KOPT-K1 (cell line): ENCODE measurements around the gene FOXC2.

Source experiments
- H3K27ac ChIP-seq: fragments of 200-600 bp; sonication (generic); 2 replicates; pipeline ENCODE4 v1.5.1; 2016; ENCODE audit warnings: antibody characterized with exemption, mild to moderate bottlenecking, low read depth, low read length; ENCODE audit not compliant: poor library complexity, severe bottlenecking
- H3K36me3 ChIP-seq: fragments of 200-600 bp; sonication (generic); 2 replicates; pipeline ENCODE4 v1.5.1; 2017; ENCODE audit warnings: antibody characterized with exemption, mild to moderate bottlenecking, low read length, moderate library complexity; ENCODE audit not compliant: insufficient read depth
- H3K9me3 ChIP-seq: fragments of 200-600 bp; sonication (generic); 2 replicates; pipeline ENCODE4 v1.5.1; 2017; ENCODE audit warnings: antibody characterized with exemption, low read length, mild to moderate bottlenecking; ENCODE audit not compliant: insufficient read depth, poor library complexity, severe bottlenecking

Gene FOXC2

GRCh38 chr16:86542756-86543750, 23.6 kb upstream of the FOXC2 start:
- H3K27ac ChIP-seq = no peak overlapping the region
- H3K36me3 ChIP-seq = peaks cover 57% of the 10 kb centered on the region; the same call in 1 of the 2 replicates
- no peaks in the 10 kb centered on the region for H3K9me3 ChIP-seq

- Histone ChIP-seq H3K36me3 (peaks cover 42% of the 10 kb centered on the region; the same call in 1 of the 2 replicates), H3K9me3 (no peaks in the 10 kb centered on the region), H3K27ac (no peak overlapping the region)
Measured at GRCh38 chr16:86545481-86545880, 21.1 kb upstream of the FOXC2 start.

DNA sequence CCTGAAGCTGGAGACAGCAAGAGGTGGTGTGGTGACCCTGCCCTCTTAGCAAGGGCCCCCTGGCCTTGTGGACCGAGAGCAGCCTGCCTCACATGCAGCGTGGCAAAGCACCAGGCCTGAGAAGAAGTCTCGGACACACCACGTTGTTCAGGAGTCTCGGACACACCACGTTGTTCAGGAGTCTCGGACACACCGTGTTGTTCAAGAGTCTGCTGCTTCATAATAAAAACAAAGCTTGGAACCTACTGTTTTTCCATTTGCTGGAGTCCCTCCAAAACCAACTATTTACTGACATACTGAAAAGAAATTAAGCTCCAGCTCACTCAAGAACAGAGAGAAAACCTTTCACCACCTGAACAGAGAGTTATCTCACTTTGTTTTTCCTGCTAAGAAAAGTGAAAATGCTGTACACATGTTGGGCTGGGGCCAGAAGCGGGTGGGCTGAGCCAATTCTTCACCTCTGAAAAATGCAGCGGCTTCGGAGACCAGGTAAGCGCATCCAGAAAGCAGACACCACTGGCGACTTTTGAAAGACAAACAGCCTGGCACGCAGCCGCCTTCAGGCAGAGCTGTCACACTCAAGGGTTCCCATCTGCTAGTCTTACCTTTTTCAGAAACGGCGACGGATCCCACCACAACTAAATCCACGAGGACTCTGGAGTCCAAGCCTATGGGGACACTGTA, 20.5 kb upstream of the FOXC2 start:
- H3K9me3 ChIP-seq = no peaks in the 10 kb centered on the region
- H3K36me3 ChIP-seq = peaks cover 37% of the 10 kb centered on the region; the same call in 1 of the 2 replicates
- no peak overlapping the region for H3K27ac ChIP-seq

DNA sequence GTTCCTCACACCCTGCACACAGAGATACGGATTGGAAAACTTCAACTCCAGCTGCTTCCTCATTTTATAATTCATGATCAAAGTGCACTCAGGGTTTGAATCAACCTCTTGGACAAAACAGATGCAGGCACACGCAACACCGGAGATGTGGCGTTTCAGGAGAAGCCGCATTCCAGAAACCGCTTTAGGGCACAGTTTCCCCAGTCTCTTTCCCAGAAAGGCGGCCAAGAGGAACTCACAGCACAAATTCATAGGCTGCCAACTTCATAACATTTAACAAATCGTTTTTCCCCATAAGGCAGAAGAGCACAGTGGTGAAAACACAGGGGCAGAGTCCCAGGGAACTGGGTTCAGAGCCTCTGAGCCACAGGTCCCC, 20.0 kb upstream of the FOXC2 start:
- Histone ChIP-seq H3K9me3 (no peaks in the 10 kb centered on the region), H3K36me3 (peaks cover 36% of the 10 kb centered on the region; the same call in 1 of the 2 replicates), H3K27ac (no peak overlapping the region)

GRCh38 chr16:86547286-86547685, 19.3 kb upstream of the FOXC2 start:
- Histone ChIP-seq H3K36me3 (peaks cover 33% of the 10 kb centered on the region; the same call in 1 of the 2 replicates), H3K9me3 (no peaks in the 10 kb centered on the region), H3K27ac (no peak overlapping the region)

GRCh38 chr16:86549076-86549892, 17.3 kb upstream of the FOXC2 start:
- Histone ChIP-seq H3K27ac (no peak overlapping the region), H3K9me3 (no peaks in the 10 kb centered on the region), H3K36me3 (peaks cover 30% of the 10 kb centered on the region; the same call in 1 of the 2 replicates)

DNA sequence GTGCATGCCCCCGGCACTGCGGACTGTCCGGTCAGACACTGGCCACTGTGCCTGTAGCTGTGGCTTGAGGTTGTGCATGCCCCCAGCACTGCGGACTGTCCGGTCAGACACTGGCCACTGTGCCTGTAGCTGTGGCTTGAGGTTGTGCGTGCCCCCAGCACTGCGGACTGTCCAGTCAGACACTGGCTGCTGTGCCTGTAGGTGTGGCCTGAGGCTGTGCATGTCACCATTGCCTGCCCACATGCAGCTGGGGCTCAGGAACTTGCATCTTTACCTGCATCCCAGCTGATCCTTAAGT, 16.8 kb upstream of the FOXC2 start:
- Histone ChIP-seq H3K27ac (no peak overlapping the region), H3K36me3 (peaks cover 30% of the 10 kb centered on the region; the same call in 1 of the 2 replicates), H3K9me3 (no peaks in the 10 kb centered on the region)

GRCh38 chr16:86550281-86550680, 16.3 kb upstream of the FOXC2 start:
- Histone ChIP-seq H3K9me3 (no peaks in the 10 kb centered on the region), H3K36me3 (peaks cover 28% of the 10 kb centered on the region; the same call in 1 of the 2 replicates), H3K27ac (no peak overlapping the region)

DNA sequence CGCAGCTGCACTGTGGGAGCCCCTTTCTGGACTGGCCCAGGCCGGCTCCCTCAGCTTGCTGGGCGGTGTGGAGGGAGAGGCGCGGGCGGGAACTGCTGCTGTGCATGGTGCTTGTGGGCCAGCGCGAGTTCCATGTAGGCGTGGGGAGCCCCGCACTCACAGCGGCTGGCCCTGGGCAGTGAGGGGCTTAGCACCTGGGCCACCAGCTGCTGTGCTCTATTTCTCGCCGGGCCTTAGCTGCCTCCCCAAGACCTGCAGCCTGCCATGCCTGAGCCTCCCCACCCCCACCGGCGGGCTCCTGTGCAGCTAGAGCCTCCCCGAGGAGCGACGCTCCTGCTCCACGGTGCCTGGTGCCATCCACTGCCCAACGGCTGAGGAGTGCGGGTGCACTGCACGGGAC, 13.3 kb upstream of the FOXC2 start:
- Histone ChIP-seq H3K9me3 (no peaks in the 10 kb centered on the region), H3K27ac (no peak overlapping the region), H3K36me3 (peaks cover 18% of the 10 kb centered on the region; the same call in 1 of the 2 replicates)

DNA sequence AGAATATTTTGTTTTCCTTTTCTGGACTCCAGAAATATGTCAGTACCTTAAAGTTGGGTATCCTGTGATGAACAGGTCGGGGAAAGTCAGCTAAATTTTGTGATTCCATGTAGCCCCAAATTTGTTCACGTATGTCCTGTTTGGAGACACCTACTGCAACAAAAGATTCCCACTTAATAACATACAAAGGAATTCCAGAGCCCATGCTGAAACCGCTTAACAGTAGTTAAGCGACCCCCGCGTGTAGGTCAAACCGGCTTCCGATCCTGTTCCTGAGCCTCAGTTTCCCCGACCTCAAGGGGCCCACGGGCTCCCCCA, 12.1 kb upstream of the FOXC2 start:
- Histone ChIP-seq H3K36me3 (peaks cover 18% of the 10 kb centered on the region; the same call in 1 of the 2 replicates), H3K9me3 (no peaks in the 10 kb centered on the region), H3K27ac (peak overlapping the region; percentile 74)

DNA sequence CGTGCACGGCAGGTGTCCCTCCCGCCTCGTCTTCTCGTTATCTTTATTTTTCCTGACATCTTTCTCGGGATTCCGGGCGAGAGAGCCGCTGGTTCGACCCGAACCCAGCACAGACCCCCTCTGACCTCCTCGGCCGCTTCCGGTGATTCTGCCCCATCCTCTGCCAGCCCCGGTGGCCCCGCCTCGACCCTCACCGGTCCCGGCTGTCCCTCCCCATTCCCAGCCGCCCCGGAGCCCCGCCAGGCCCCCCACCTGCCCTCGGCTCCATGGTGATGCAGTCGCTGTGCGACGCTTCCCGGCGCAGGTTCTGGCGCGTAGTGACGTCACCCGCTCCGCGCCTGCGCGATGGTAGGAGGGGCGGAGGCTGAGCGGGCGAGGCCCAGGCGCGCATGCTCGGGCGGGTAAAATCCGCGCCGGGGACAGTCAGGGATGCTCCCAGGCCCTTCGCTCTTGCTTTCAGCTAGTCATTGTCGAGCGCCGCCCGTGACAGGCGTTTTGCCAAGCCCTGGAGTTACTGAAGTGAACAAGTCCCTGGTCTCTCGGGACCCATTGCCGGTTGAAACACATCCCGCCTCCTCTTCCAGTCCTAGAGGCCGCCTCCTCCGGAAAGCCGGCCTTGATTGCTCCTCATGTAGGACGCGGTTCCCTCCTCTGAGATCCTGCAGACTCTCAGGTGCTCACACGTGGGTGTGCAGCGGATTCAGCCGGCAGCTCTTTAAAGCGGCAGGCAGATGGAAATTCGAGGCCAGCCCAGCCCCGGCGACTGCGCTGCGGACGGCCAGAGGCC, 11.5 kb upstream of the FOXC2 start, which contains the start of gene MTHFSD:
Gene MTHFSD (minus strand): TSS at position 319 of the 787 bp plus-strand sequence. CDS start 51 bp downstream, at position 268.
- Histone ChIP-seq H3K36me3 (peaks cover 12% of the 10 kb centered on the region; the same call in 1 of the 2 replicates), H3K27ac (peak within 1 kb of the TSS; percentile 74), H3K9me3 (no peaks in the 10 kb centered on the region)

DNA sequence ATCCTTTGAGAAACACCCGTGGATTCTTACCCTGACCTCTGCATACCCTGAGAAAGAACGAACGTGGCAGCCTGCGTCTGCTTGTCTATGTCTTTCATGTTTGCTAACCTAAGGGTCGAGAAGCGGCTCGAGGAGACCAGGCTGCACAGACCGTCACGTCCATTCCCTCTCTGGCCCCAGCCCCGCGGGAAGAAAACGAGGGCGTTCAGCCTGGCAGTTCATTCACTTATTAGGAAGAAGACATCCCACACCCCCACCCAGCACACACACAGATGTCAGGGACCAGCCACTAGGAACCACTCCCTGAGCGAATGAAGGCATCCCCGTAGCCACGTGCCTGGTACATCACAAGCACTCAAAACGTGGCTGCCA, 10.9 kb upstream of the FOXC2 start:
- Histone ChIP-seq H3K9me3 (no peaks in the 10 kb centered on the region), H3K36me3 (peaks cover 8% of the 10 kb centered on the region; the same call in 1 of the 2 replicates), H3K27ac (peak overlapping the region; percentile 74)

GRCh38 chr16:86556576-86556975, 10.1 kb upstream of the FOXC2 start:
- Histone ChIP-seq H3K27ac (no peak overlapping the region), H3K36me3 (peaks cover 4% of the 10 kb centered on the region; the same call in 1 of the 2 replicates), H3K9me3 (no peaks in the 10 kb centered on the region)

DNA sequence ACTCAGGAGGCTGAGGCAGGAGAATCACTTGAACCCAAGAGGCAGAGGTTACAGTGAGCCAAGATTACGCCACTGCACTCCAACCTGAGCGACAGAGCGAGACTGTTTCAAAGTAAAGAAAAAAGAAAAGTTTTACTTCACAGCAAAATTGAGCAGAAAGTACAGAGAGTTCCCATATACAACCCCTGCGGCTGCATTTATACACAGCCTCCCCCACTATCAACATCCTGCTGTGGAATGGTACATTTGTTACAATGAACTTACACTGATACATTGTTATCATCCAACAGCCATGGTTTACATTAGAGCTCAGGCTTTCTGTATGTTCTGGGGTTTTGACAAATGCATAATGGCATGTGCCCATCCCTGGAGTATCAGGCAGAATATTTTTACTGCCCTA, 9.0 kb upstream of the FOXC2 start:
- Histone ChIP-seq H3K36me3 (no peaks in the 10 kb centered on the region), H3K27ac (no peak overlapping the region), H3K9me3 (no peaks in the 10 kb centered on the region)
